GM18526 (cell line): Measurements from ENCODE around the gene PLXNB3.

Experiments used
- POLR2A ChIP-seq: IDR thresholded peaks from 3 replicates; pipeline ENCODE4 v1.6.1; 2011; ENCODE audit not compliant: insufficient read length; ENCODE audit errors: extremely low read depth

PLXNB3 gene

DNA sequence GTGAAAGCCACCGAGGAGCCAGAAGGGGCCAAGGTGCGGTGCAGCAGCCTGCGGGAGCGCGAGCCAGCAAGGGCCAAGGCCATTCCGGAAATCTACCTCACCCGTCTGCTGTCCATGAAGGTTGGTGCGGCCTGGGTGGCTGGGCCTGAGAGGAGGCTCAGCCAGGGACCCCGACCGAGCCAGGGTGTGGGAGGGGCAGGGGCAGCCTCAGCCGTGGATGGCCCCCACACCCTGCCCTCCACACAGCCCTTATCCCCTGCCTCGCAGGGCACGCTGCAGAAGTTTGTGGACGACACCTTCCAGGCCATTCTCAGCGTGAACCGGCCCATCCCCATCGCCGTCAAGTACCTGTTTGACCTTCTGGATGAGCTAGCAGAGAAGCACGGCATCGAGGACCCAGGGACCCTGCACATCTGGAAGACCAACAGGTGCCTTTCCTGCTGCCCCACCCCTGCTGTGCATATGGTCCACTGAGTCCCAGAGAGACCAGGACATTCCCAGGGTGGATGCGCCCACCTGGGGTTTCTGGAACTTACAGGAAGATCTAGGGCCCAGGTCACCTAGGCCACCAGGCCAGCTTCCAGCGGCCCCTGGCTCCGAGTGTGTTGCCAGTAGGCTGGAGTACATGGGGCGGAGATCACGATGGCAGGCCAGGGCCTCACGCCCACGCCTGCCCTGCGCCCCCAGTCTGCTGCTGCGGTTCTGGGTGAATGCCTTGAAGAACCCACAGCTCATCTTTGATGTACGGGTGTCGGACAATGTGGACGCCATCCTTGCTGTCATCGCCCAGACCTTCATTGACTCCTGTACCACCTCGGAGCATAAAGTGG lies 13.4 kb downstream of the PLXNB3 start:
- no peak for TF ChIP-seq POLR2A

DNA sequence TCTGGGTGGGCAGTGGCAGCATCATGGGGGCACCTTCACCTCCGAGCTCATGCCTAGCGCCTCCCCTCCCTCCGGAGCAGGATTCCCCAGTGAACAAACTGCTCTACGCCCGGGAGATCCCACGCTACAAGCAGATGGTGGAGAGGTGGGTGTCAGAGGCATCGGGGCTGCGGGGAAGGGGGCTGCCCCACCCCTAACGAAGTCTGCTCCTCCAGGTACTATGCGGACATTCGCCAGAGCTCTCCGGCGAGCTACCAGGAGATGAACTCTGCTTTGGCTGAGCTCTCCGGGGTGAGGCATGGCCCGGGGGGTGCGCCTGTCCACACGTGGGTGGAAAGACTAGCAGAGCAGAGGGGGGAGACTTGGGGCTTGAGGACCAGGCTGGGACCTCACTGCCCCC lies 14.1 kb downstream of the PLXNB3 start:
- TF ChIP-seq POLR2A = no peak

DNA sequence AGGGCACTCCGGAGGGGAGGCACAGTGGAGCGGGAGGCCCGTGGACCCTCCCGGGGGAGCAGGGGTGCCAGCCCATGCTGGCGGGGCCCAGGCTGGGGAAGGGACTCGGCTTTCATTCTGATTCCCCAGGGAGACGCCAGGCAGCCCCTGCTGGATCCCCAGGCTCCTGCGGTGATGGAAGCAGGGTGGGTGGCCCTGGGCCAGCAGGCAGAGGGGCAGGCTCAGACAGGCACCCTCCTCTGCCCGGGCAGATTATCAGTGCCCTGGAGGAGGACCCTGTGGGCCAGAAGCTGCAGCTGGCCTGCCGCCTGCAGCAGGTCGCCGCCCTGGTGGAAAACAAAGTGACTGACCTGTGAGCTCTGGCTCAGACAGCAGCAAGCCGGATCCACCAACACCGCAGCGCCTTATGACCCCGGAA lies 14.6 kb downstream of the PLXNB3 start:
- TF ChIP-seq POLR2A = no peak

DNA sequence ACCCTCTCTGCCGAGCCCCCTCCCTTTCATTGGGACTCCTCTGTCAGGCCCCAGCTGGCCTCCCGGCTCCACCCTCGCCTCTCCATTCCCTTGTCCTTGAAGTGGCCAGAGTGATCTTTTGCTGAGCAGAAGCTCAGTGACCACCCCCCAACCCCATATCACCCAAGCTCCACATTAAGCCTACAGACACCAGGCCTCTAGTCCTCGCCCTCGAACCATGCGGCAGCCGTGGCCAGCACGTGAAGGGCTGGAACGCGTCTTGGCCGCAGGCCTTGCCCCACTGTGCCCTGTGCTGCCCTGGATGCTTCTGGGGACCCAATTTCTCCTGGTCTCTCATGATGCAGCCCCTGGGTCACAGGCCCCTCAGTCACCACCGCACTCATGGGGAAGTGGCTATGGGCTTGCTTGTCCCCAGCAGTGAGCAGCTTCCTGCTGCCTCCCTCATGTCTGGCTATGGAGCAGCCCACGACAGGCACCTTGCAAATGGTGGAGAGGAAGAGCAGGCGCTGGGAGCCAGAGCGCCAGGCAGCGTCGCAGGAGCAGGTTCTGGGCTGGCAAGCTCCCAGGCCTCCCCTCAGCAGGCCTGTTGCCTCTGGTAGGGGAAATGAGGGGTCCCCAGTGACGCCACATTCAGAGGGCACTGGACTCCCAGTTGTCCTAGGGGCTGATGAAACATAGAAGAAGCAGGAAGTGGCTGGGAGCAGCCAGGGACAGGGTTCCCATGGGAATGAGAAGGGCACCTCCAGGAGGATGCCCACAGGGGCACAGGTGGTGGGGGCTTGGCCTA lies 16.0 kb downstream of the PLXNB3 start:
- no peak for TF ChIP-seq POLR2A

DNA sequence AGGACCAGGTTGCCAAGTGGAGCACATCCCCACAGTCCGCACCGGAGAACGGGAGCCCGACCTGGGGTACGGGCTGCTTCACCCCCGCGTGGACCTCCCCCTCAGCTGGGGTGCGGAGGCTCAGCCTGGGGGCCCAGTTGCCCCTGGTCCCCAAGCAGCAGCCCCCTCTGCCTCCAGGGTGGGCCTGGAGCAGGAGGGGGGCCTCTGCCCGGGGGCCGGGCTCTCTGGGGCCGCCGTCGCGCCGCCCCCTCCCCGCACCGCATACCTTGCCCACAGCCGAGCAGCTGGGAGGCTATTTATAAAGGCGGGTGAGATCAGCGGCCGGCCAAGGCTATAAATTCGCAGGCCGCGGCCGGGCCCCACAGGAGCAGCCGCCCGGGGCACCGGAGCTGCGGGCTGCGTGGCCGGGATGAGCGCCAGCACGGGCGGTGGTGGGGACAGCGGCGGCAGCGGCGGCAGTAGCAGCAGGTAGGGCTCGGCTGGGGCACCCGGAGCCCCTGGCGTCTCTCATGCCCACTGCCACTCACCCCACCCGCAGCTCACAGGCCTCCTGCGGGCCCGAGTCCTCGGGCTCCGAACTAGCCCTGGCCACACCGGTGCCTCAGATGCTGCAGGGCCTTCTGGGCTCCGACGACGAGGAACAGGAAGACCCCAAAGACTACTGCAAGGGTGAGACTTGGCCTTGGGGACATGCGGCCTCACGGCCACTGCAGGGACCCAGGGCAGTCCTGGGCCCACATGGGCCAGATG lies 16.8 kb downstream of the PLXNB3 start, which contains the start of gene SRPK3:
Gene SRPK3 (plus strand): TSS at position 364 of the 750 bp plus-strand sequence. CDS start 46 bp downstream, at position 410.
- no peak for TF ChIP-seq POLR2A

DNA sequence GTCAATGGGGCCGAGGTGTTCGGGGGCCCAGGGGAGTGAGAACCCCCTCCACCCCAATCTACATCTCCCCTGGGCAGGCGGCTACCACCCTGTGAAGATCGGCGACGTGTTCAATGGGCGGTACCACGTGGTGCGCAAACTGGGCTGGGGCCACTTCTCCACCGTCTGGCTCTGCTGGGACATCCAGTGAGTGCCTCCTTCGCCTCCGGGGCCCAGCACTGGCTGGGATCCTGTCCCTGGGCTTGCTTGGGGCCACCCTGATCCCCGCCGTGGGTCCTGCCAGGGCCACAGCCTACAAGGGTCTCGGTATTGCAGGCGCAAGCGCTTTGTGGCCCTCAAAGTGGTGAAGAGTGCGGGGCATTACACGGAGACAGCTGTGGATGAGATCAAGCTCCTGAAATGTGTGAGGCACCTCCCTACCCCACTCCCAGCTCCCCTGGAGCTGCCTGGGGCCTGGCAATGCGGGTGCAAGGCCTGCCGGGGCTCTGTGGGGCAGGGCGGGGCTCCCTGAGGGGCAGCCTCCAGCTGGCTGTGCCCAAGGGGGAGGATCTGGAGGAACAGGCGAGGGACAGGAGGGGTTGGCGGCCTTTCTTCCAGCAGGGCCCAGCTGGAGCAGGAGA lies 17.5 kb downstream of the PLXNB3 start:
- no peak for TF ChIP-seq POLR2A

DNA sequence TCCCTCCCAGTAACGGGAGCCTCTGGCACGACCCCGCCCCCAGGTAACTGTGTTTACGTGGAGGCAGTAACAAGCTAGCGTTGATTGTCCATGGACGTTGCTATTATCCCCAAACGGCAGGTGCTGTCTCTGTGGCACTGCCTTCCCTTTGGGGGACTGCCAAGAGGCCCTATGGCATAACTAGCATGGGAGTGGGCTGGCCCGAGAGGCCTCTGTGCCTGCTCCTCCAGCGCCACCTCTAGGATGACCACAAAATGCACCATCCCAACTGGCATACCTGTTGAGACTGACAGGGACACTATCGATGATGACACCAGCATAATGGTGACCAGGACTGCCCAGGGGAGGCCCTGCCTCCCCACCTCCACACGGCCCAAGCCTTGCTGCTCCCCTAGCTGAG lies 18.3 kb downstream of the PLXNB3 start:
- no peak for TF ChIP-seq POLR2A

DNA sequence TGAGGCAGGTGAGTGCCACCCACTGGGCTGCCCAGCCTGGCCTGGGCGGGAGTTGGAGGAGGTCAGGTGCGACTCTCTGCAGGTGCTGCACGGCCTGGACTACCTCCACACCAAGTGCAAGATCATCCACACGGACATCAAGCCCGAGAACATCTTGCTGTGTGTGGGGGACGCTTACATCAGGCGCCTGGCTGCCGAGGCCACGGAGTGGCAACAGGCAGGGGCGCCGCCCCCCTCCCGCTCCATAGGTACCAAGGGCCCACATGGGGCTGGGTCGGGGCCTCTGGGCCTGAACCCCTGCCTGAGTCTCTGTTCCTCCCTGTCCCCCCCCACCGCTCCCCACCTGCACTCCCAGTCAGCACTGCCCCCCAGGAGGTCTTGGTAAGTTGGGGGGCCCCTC lies 18.8 kb downstream of the PLXNB3 start:
- TF ChIP-seq POLR2A = no peak

DNA sequence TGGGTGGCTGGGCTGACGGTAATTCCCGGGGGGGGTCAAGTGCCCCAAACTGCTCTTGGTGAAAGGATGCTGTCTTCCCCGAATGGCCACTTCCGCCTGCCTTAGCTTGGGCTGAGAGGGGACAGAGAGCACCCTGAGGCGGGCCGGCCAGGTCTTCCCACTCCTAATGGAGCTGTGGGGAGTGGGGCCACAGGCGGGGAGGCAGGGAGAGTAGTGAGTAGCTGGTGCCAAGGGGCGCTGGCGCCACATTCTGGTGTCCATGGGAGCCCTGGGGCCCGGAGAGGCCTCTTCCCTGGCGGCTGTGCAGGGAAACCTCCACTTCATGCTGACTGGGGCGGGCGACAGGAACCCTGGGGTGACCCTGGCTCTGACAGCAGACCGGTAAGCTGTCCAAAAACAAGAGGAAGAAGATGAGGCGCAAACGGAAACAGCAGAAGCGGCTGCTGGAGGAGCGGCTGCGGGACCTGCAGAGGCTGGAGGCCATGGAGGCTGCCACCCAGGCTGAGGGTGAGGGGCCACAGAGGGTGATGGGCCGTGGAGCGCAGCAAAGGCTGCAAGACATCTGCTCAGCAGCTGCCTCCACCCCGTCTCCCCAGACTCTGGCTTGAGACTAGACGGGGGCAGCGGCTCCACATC lies 19.4 kb downstream of the PLXNB3 start:
- no peak for TF ChIP-seq POLR2A

DNA sequence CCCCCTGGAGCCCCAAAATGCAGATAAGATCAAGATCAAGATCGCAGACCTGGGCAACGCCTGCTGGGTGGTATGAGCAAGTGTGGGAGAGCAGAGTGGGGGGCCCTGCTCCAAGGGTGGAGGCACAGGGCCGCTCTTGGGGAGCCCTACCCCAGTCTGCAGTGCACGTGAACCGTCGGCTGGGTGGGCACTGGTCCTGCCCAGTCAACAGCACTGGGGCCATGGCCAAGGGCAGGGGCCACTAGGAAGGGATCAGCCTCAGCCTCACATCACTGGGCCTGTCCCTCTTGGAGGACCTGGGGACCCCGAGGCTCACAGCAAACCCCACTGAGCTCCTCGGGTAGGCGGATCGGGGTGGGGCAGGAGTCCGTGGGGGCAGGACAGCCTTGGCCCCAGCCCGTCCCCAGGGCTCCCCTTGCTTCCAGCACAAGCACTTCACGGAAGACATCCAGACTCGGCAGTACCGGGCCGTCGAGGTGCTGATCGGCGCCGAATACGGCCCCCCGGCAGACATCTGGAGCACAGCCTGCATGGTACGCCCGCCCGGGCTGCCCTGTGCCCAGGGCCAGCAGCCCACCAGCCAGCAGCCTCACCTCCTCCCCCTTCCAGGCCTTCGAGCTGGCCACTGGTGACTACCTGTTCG lies 20.4 kb downstream of the PLXNB3 start:
- no peak for TF ChIP-seq POLR2A

DNA sequence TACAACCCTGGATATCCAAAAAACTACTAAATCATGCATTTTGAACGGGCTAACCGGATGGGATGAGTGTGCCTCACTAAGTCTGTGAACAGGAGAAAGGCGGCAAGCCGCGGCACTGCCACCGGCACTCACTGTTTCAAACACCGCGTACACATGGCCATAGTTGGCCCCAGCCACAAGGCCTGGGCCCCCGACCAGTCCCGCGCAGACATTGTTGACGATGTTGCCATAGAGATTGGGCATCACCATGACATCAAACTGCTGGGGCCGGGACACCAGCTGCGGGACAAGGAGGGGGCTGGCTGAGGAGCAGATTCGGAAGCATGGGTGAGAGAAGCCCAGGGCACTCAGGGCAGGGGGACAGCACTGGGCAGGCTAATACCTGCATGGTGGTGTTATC lies 22.6 kb downstream of the PLXNB3 start:
- no peak for TF ChIP-seq POLR2A

DNA sequence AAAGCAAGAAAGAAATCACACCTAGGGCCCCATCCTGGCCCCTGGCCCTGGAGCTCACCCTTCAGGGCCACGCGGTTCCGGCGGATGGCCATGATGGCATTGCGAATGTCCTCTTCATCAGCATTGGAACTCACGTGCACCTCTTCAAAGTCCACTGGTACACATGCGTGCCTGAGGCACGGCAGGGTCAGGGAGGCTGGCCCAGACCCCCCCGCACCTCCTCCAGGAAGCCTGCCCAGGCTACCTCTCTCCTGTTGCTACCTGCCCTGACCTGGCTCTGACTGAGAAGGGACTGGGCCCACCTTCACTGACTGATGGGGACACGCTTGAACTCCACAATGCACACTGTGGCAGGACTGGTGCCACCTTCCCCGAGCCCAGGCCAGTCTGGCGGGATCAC lies 25.6 kb downstream of the PLXNB3 start:
- no peak for TF ChIP-seq POLR2A

DNA sequence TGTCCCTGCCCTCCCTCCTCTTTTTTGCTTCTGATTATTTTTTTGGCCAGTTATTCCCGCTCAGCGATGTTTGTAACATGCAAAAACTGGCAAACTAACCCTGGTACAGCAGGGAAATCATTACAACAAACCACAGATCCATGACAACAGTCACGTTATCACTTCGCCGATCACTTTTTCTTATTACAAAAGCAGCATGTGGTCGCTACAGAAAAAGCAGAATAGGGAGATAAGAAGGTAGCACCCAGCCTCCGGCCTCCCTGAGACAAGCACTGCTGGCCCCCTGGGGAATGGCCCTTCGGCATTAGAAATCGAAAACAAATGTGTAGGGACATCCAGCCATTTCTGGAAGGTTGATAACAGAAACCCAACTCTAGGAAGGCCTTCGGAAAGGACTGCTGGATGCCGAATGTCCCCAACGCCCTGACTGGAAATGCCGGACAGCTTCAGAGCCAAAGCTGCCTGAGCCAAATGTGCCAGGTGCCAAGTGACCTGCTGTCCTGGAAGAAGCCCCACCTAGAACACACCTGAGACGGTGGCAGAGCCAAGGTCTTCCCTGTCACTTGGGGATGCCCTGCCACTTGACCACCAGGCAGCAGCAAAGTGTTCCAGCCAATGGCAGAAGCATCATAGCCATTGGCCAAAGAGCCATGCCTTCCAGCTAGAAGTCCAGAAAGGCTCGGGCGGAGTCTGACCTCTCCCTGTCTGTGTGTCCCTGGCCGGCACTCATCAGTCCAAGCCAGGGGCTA lies 27.2 kb downstream of the PLXNB3 start:
- no peak for TF ChIP-seq POLR2A
